RKO (cell line): ENCODE data around the gene MROH9.

ENCODE experiments used
- DNase-seq: peaks from one replicate; pipeline ENCODE4 v3.0.0-alpha.2; 2016; ENCODE audit warnings: low spot score

MROH9 gene

DNA sequence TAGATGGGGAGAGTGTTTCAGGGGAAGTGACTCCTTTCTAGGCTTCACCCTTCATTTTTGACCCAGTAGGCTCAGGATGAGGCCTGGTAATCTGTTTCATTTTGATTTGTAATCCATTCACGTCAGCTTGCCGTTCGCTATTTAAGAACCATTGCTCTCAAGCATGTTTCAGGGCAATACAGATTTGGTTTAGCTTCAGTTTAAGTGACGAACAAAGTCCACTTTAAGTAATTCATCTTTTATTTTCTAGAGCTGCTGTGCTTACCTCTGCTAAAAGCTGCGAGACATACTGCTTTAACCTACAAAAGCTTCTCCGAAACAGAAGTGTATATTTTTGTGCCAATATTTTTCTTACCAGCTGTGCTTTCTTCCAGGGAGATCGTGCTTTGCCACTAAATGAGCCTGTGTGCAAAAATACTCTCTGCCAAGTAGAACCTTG, 146.4 kb downstream of the MROH9 start:
- DNase-seq, result no peak

GRCh38 chr1:171082606-171083005, 147.3 kb downstream of the MROH9 start:
- DNase-seq, result no peak

GRCh38 chr1:171083222-171083621, 147.9 kb downstream of the MROH9 start:
- no peak for DNase-seq

DNA sequence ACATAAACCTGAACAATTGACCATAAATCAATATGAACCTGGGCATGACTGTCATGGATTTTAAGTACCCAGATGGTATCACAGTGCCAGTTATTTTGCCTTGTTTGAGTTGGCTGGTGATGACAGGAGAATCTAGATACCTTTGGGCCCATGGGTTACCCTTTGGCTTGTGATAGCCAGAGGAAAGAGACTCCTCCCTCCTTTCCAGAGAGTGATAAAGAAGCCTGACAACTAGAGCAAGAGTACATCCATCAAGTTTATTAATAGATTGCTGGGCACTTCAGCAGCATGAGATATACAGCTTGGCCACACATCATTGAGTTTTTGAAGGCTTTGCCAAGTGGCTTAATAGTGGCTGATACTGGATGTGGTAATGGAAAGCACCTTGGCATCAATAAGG, 148.8 kb downstream of the MROH9 start:
- no peak for DNase-seq

- no peak for DNase-seq
Measured at GRCh38 chr1:171084870-171085269, 149.5 kb downstream of the MROH9 start.

GRCh38 chr1:171087896-171088295, 152.6 kb downstream of the MROH9 start:
- no peak for DNase-seq

- DNase-seq, result no peak
Measured at GRCh38 chr1:171090604-171091003, 155.3 kb downstream of the MROH9 start, which contains the start of gene FMO3. Gene FMO3, plus strand, starts transcription at chr1:171090905. Its CDS starts 1,754 bp downstream, at chr1:171092659.

GRCh38 chr1:171103862-171104261, 168.5 kb downstream of the MROH9 start:
- DNase-seq, result no peak

- DNase-seq, result no peak
Measured at GRCh38 chr1:171107262-171107940, 172.1 kb downstream of the MROH9 start.

- no peak for DNase-seq
Measured at GRCh38 chr1:171107969-171108368, 172.6 kb downstream of the MROH9 start.

GRCh38 chr1:171109966-171110365, 174.6 kb downstream of the MROH9 start:
- DNase-seq, result no peak

DNA sequence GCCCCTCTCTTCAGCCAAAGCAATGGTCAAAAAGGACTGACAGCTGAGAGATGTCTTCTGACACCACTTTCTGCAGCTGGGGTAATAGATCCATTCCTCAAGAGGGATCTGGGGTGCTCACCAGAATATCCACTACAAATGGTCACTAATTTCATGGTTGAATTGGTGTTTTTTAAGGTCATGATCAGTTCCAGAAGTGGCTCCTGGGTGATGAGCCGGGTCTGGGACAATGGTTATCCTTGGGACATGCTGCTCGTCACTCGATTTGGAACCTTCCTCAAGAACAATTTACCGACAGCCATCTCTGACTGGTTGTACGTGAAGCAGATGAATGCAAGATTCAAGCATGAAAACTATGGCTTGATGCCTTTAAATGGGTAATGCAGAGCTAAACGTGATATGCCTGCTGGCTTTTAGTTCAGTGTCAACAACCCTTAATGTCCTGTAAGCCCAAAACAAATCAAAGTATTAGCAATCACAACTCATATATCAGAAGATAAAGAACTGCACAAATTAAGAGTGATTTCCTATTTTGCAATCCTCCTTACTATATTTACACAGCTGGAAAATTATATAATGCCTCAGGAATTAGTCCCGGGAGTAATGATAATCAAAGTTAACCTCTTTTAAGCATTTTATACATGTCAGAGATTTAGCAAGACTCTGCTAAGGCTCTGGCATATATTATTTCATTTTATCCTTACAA, 175.4 kb downstream of the MROH9 start:
- no peak for DNase-seq

GRCh38 chr1:171112119-171112518, 176.8 kb downstream of the MROH9 start:
- DNase-seq, result no peak

GRCh38 chr1:171113382-171113781, 178.0 kb downstream of the MROH9 start:
- DNase-seq, result no peak
